ENCODE results near the gene GLRX5.

Gene GLRX5

GRCh38 chr14:95519699-95520098, 15.2 kb upstream of the GLRX5 start:
- CTCF ChIA-PET, result interaction anchor here (0.8 to 9.4 kb wide), 5 partner anchors 7 to 77 kb away, joined by 3 to 62 read pairs (median 5); no protein-coding TSS in a partner anchor
- POLR2A ChIA-PET, result no interaction called here

GRCh38 chr14:95520346-95520745, 14.5 kb upstream of the GLRX5 start:
- no peak for TF ChIP-seq CTCF (IDR thresholded peaks at IDR 0.05; ENCODE audit: insufficient read depth, low read length, missing control alignments)
- ChIA-PET CTCF (interaction anchor here (0.8 to 2.8 kb wide), 3 partner anchors 12 to 78 kb away, joined by 3 to 18 read pairs (median 5); no protein-coding TSS in a partner anchor), POLR2A (no interaction called here)
- no peak for DNase-seq (ENCODE audit: low read depth, low spot score)
- no peak overlapping the region for H3K4me3 ChIP-seq (ENCODE audit: low read depth, low read length)

More at GRCh38 chr14:95519699-95520098, 15.2 kb upstream of the GLRX5 start:
- no peak for TF ChIP-seq CTCF (IDR thresholded peaks at IDR 0.05; ENCODE audit: insufficient read depth, low read length, missing control alignments)
- DNase-seq (ENCODE audit: low read depth, low spot score), result no peak
- H3K4me3 ChIP-seq (ENCODE audit: low read depth, low read length), result peak overlapping the region; percentile 3

GRCh38 chr14:95521001-95521400, 13.8 kb upstream of the GLRX5 start:
- no peak overlapping the region for H3K4me3 ChIP-seq (ENCODE audit: low read depth, low read length)
- DNase-seq (ENCODE audit: low read depth, low spot score), result no peak
- CTCF ChIA-PET, result interaction anchor here (3.4 kb wide), 1 partner anchor 67 kb away, joined by 17 read pairs; no protein-coding TSS in a partner anchor
- no peak for TF ChIP-seq CTCF (IDR thresholded peaks at IDR 0.05; ENCODE audit: insufficient read depth, low read length, missing control alignments)
- POLR2A ChIA-PET, result no interaction called here

GRCh38 chr14:95522116-95522515, 12.7 kb upstream of the GLRX5 start:
- CTCF ChIA-PET, result interaction anchor here (0.7 to 8.0 kb wide), 5 partner anchors 9 to 94 kb away, joined by 3 to 201 read pairs (median 6); no protein-coding TSS in a partner anchor
- no peak for TF ChIP-seq CTCF (IDR thresholded peaks at IDR 0.05; ENCODE audit: insufficient read depth, low read length, missing control alignments)
- DNase-seq (ENCODE audit: low read depth, low spot score), result no peak
- H3K4me3 ChIP-seq (ENCODE audit: low read depth, low read length), result no peak overlapping the region
- POLR2A ChIA-PET, result interaction anchor here (1.0 to 1.2 kb wide), 2 partner anchors 21 to 42 kb away, joined by 3 to 5 read pairs; no protein-coding TSS in a partner anchor

GRCh38 chr14:95522556-95522955, 12.3 kb upstream of the GLRX5 start:
- ChIA-PET POLR2A (interaction anchor here (1.0 to 1.2 kb wide), 2 partner anchors 21 to 42 kb away, joined by 3 to 5 read pairs; no protein-coding TSS in a partner anchor), CTCF (interaction anchor here (0.7 to 8.0 kb wide), 7 partner anchors 8 to 95 kb away, joined by 3 to 201 read pairs (median 4); no protein-coding TSS in a partner anchor)
- TF ChIP-seq CTCF (IDR thresholded peaks at IDR 0.05; ENCODE audit: insufficient read depth, low read length, missing control alignments), result no peak
- DNase-seq (ENCODE audit: low read depth, low spot score), result no peak
- no peak overlapping the region for H3K4me3 ChIP-seq (ENCODE audit: low read depth, low read length)

- H3K4me3 ChIP-seq (ENCODE audit: low read depth, low read length), result no peak overlapping the region; the same call in 1 of the 2 replicates
- ChIA-PET CTCF (interaction anchor here (1.0 to 8.0 kb wide), 9 partner anchors 8 to 85 kb away, joined by 3 to 201 read pairs (median 4); no protein-coding TSS in a partner anchor), POLR2A (interaction anchor here (0.6 to 1.4 kb wide), 12 partner anchors 8 to 156 kb away, joined by 3 to 7 read pairs (median 4); partner anchors contain the start of gene GLRX5)
- TF ChIP-seq CTCF (IDR thresholded peaks at IDR 0.05; ENCODE audit: insufficient read depth, low read length, missing control alignments), result no peak
- DNase-seq (ENCODE audit: low read depth, low spot score), result no peak
Measured at GRCh38 chr14:95523051-95523814, 11.6 kb upstream of the GLRX5 start.

Measured in AG04449 (cell line).